ENCODE measurements around the gene RNASEH1. TPM values are rescaled to one million over a fixed set of nuclear protein-coding genes. Genes with fewer than 3 reads are reported as not detected.

RNASEH1 gene
- total RNA-seq, 1 experiment from 2014 or later, result 42.0 TPM

GRCh38 chr2:3595985-3596384, 37.9 kb upstream of the RNASEH1 start:
- Mint-ChIP-seq H3K4me1 (peaks cover 3 to 9% of the 10 kb centered on the region in 2 experiments; a peak in 3 of 4 replicates), H3K9me3 (peaks cover 4 to 7% of the 10 kb centered on the region in 2 experiments; a peak in 4 of 5 replicates), H3K27me3 (ENCODE audit: low read depth) (peaks cover 15% of the 10 kb centered on the region), H3K36me3 (ENCODE audit: insufficient read depth in 1 of 3, low read depth in 3 of 3) (peaks cover 4 to 6% (median 5%) of the 10 kb centered on the region in 3 experiments; a peak in 5 of 7 replicates), H3K4me3 (no peak overlapping the region), H3K27ac (no peak overlapping the region)
- Histone ChIP-seq H3K14ac (ENCODE audit: insufficient read depth, low read length) (no peak overlapping the region), H3K23ac (ENCODE audit: insufficient read length, low read depth, low read length) (no peak overlapping the region), H3K27ac (ENCODE audit: insufficient read length, low read depth, low read length) (no peak overlapping the region), H3K4me1 (ENCODE audit: insufficient read depth, low read length) (no peaks in the 10 kb centered on the region), H3K27me3 (ENCODE audit: insufficient read depth, low read length) (no peaks in the 10 kb centered on the region), H2AFZ (ENCODE audit: low read length) (no peak overlapping the region), H2BK12ac (ENCODE audit: insufficient read length, low read depth, low read length) (no peak overlapping the region), H4K91ac (ENCODE audit: insufficient read length, low read depth, low read length) (no peak overlapping the region), H2AK5ac (ENCODE audit: insufficient read length, low read length) (no peak overlapping the region), H3K4ac (ENCODE audit: low read depth, low read length) (no peak overlapping the region), H3K4me2 (ENCODE audit: insufficient read depth, insufficient read length, low read length) (no peak overlapping the region), H3K9me3 (ENCODE audit: control insufficient read depth, low read depth, low read length) (no peaks in the 10 kb centered on the region), H3K18ac (ENCODE audit: insufficient read length, low read depth, low read length) (no peak overlapping the region), H4K5ac (ENCODE audit: insufficient read length, low read depth, low read length) (no peak overlapping the region), H3K23me2 (ENCODE audit: insufficient read length, low read depth, low read length, poor library complexity, severe bottlenecking) (no peaks in the 10 kb centered on the region), H4K8ac (replicated peaks; ENCODE audit: insufficient read length, low read depth, low read length) (no peak overlapping the region), H3T11ph (ENCODE audit: low read length) (no peak overlapping the region), H2BK5ac (ENCODE audit: insufficient read length, low read length) (no peak overlapping the region), H3K9ac (ENCODE audit: extremely low read depth, insufficient read length, low read length) (no peak overlapping the region), H3K56ac (ENCODE audit: insufficient read length, low read depth, low read length) (no peak overlapping the region), H2BK120ac (ENCODE audit: low read depth, low read length, poor library complexity, severe bottlenecking) (no peak overlapping the region), H2BK15ac (ENCODE audit: low read depth, low read length) (no peak overlapping the region), H4K20me1 (ENCODE audit: control insufficient read depth, insufficient read depth, insufficient read length) (no peaks in the 10 kb centered on the region), H3K79me2 (ENCODE audit: insufficient read depth, low read length) (no peaks in the 10 kb centered on the region), H3K79me1 (ENCODE audit: insufficient read depth, low read depth, low read length, poor library complexity, severe bottlenecking) (no peaks in the 10 kb centered on the region), H2BK20ac (ENCODE audit: low read depth, low read length, poor library complexity, severe bottlenecking) (no peak overlapping the region)
- no CpG with 5 or more reads among the region's 6 CpGs for WGBS (ENCODE audit: extremely low coverage, insufficient read length, low lambda C conversion rate)
- no peak for DNase-seq
- no peak for TF ChIP-seq CTCF (conservative IDR thresholded peaks at IDR 0.05)
